HepG2 (cell line): ENCODE data around the gene KIF7. TPM values are rescaled to one million over a fixed set of nuclear protein-coding genes. Genes with fewer than 3 reads are reported as not detected.

Experiments
- BCL6 ChIP-seq: IDR thresholded peaks from 2 replicates; pipeline ENCODE4 v1.6.1; 2016; ENCODE audit warnings: missing genetic modification reagents, missing compliant biosample characterization
- DNMT3B ChIP-seq: conservative IDR thresholded peaks from 2 replicates; pipeline ENCODE4 v1.6.1; 2016; ENCODE audit warnings: missing biosample characterization, control low read depth
- ERF ChIP-seq: IDR thresholded peaks from 2 replicates; pipeline ENCODE4 v1.6.1; 2018; ENCODE audit warnings: missing biosample characterization, missing genetic modification reagents
- GATAD2A ChIP-seq: IDR thresholded peaks from 2 replicates; pipeline ENCODE4 v1.6.1; 2016
- GZF1 ChIP-seq: sonication (generic); formaldehyde crosslinking; IDR thresholded peaks from 2 replicates; pipeline ENCODE4 v1.5.1; 2020; ENCODE audit warnings: mild to moderate bottlenecking, missing genetic modification reagents
- HDAC2 ChIP-seq: sonication (generic); formaldehyde crosslinking; IDR thresholded peaks from 2 replicates; pipeline ENCODE4 v1.4.0; 2020; ENCODE audit warnings: missing genetic modification reagents
- HNRNPH1 ChIP-seq: fragments of 200-400 bp; formaldehyde crosslinking; optimal IDR thresholded peaks from 2 replicates; pipeline ENCODE3; 2017; ENCODE audit warnings: mild to moderate bottlenecking, low read depth, low read length
- MED13 ChIP-seq: sonication (generic); formaldehyde crosslinking; IDR thresholded peaks from 2 replicates; pipeline ENCODE4 v1.5.0; 2020; ENCODE audit warnings: missing genetic modification reagents
- MTA1 ChIP-seq: sonication (generic); formaldehyde crosslinking; IDR thresholded peaks from 2 replicates; pipeline ENCODE4 v1.4.0; 2020; ENCODE audit warnings: missing genetic modification reagents, mild to moderate bottlenecking, borderline replicate concordance
- POGZ ChIP-seq: sonication (generic); formaldehyde crosslinking; IDR thresholded peaks from 2 replicates; pipeline ENCODE4 v1.4.0; 2020; ENCODE audit warnings: mild to moderate bottlenecking, missing genetic modification reagents
- RXRA ChIP-seq: sonication (generic); formaldehyde crosslinking; IDR thresholded peaks from 2 replicates; pipeline ENCODE4 v1.5.1; 2020; ENCODE audit warnings: missing genetic modification reagents
- SALL1 ChIP-seq: sonication (generic); formaldehyde crosslinking; IDR thresholded peaks from 2 replicates; pipeline ENCODE4 v1.8.0; 2022; ENCODE audit warnings: mild to moderate bottlenecking, missing genetic modification reagents
- TBX2 ChIP-seq: sonication (generic); formaldehyde crosslinking; IDR thresholded peaks from 2 replicates; pipeline ENCODE4 v1.5.0; 2020; ENCODE audit warnings: missing genetic modification reagents, mild to moderate bottlenecking, borderline replicate concordance
- YY1 ChIP-seq: IDR thresholded peaks from 2 replicates; pipeline ENCODE4 v1.6.1; 2011; ENCODE audit warnings: low read length, low read depth, moderate library complexity, mild to moderate bottlenecking; ENCODE audit not compliant: insufficient read depth, insufficient replicate concordance
- ZFP1 ChIP-seq: IDR thresholded peaks from 2 replicates; pipeline ENCODE4 v1.6.1; 2016
- ZNF225 ChIP-seq: sonication (generic); formaldehyde crosslinking; IDR thresholded peaks from 2 replicates; pipeline ENCODE4 v1.4.0; 2020; ENCODE audit warnings: mild to moderate bottlenecking, missing genetic modification reagents
- ZNF264 ChIP-seq: sonication (generic); formaldehyde crosslinking; IDR thresholded peaks from 2 replicates; pipeline ENCODE4 v1.4.0; 2020; ENCODE audit warnings: missing genetic modification reagents
- polyA plus RNA-seq, 8 experiments: library from polyadenylated mRNA; depleted of rRNA in 3 of 8; stranded (reverse) in 7 of 8; unstranded in 1 of 8; fragments of >200 nt; fragmentation: Illumina TruSeq in 4 of 8; extraction: Trizol in 4 of 8; gene quantifications; 2 replicates each; pipeline versions ENCODE4 v1.2.1 to v1.2.3, GENCODE V29; 2011 to 2016; ENCODE audit warnings: low read depth in 4 of 8, missing spikeins in 1 of 8, mixed read lengths in 1 of 8; ENCODE audit not compliant: insufficient read depth in 1 of 8
- total RNA-seq, 5 experiments: library from RNA; depleted of rRNA; stranded (reverse); fragments of >200 nt; fragmentation: Illumina TruSeq; extraction: Trizol; gene quantifications; 2 replicates each; pipeline ENCODE4 v1.2.3, GENCODE V29; 2016; ENCODE audit warnings: low read depth in 1 of 5
- TF ChIP-seq, protein P1 (sequence below): sonication (generic); formaldehyde crosslinking; conservative IDR thresholded peaks from 2 replicates; pipeline ENCODE4 v1.4.0; 2020; ENCODE audit warnings: missing genetic modification reagents
- TF ChIP-seq, protein P2 (sequence below): sonication (generic); formaldehyde crosslinking; conservative IDR thresholded peaks from 2 replicates; pipeline ENCODE4 v1.8.0; 2022; ENCODE audit warnings: mild to moderate bottlenecking, moderate library complexity, missing genetic modification reagents

KIF7 gene
- total and polyA plus RNA-seq, 2 of the 13 experiments (the other 11 are each of a cell fraction or from before 2014, with no cell fraction given) = 1.5 to 6.2 TPM

DNA sequence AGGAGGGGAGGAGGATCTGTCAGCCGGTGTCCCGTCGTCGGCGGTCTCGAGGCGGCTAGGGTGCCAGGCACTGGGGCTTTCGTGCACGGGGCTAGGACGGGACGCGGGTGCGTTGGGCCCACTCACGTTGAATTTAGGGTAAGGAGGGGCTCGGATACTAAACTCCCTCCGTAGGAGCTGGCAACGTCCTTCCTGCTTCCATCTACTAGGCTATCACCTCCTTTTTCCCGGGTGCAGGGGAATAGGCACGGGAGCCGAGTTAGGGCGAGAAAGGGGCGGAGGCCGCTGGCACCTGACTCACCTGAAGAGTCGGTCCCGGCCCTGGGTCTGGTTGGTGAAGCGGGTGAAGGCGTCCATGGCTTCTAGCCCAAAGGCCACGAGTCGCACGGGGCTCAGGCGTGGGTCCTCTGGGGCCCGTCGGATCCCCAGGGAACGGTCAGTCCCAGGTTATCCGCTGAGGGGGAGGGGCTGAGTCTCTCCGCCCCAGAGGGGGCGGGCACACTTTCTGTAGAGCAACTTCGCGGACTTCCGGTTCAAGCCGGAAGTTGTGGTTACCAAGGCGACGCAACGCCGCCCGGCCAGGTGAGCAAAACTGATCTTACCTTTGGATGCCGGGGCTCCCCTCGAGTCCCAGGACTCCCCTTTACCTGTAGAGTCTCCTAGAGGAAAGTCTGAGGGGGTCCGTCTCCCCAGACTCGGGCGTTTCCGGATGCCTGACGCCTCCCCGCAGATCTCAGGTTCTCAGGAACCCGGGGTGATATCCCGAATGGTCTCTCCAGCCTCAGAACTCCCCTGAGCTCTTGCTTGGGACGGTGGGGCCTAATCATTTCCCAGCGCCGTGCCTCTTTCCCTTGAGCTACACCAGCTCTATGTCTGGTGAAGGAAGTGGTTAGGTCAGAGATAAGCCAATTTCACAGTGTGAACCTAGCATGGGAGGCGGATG, 35.3 kb upstream of the KIF7 start, which contains the start of the genes PEX11A and WDR93 (continued):
- TF ChIP-seq MTA1 (CRISPR knock-in tag) = no peak
- TF ChIP-seq TBX2 (CRISPR knock-in tag) = peak; percentile 74
- TF ChIP-seq POGZ (CRISPR knock-in tag) = peak; percentile 32; the same call in 1 of the 2 replicates
- peak; percentile 71; the same call in 1 of the 2 replicates for TF ChIP-seq ERF (CRISPR knock-in tag)
- TF ChIP-seq RXRA (CRISPR knock-in tag) = peak; percentile 65; the same call in 1 of the 2 replicates
- TF ChIP-seq ZNF225 = 0 out of 2 replicates have a peak, but pooled peaks have one; percentile 23
- peak; percentile 34 for TF ChIP-seq GATAD2A (CRISPR knock-in tag)
- no peak for TF ChIP-seq ZFP1 (CRISPR knock-in tag)
- 0 out of 2 replicates have a peak, but pooled peaks have one; percentile 69 for TF ChIP-seq DNMT3B (CRISPR knock-in tag)
- no peak for TF ChIP-seq MED13 (CRISPR knock-in tag)
- TF ChIP-seq BCL6 (CRISPR knock-in tag) = 0 out of 2 replicates have a peak, but pooled peaks have one; percentile 20
- peak; percentile 81 for TF ChIP-seq SALL1 (CRISPR knock-in tag)
- TF ChIP-seq, protein P1, sequence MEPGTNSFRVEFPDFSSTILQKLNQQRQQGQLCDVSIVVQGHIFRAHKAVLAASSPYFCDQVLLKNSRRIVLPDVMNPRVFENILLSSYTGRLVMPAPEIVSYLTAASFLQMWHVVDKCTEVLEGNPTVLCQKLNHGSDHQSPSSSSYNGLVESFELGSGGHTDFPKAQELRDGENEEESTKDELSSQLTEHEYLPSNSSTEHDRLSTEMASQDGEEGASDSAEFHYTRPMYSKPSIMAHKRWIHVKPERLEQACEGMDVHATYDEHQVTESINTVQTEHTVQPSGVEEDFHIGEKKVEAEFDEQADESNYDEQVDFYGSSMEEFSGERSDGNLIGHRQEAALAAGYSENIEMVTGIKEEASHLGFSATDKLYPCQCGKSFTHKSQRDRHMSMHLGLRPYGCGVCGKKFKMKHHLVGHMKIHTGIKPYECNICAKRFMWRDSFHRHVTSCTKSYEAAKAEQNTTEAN (CRISPR knock-in tag) = no peak
- TF ChIP-seq HNRNPH1 = no peak
- TF ChIP-seq, protein P2, sequence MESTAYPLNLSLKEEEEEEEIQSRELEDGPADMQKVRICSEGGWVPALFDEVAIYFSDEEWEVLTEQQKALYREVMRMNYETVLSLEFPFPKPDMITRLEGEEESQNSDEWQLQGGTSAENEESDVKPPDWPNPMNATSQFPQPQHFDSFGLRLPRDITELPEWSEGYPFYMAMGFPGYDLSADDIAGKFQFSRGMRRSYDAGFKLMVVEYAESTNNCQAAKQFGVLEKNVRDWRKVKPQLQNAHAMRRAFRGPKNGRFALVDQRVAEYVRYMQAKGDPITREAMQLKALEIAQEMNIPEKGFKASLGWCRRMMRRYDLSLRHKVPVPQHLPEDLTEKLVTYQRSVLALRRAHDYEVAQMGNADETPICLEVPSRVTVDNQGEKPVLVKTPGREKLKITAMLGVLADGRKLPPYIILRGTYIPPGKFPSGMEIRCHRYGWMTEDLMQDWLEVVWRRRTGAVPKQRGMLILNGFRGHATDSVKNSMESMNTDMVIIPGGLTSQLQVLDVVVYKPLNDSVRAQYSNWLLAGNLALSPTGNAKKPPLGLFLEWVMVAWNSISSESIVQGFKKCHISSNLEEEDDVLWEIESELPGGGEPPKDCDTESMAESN (CRISPR knock-in tag) = peak; percentile 52; the same call in 1 of the 2 replicates
- no peak for TF ChIP-seq YY1
- 0 out of 2 replicates have a peak, but pooled peaks have one; percentile 42 for TF ChIP-seq GZF1 (CRISPR knock-in tag)
- TF ChIP-seq ZNF264 (CRISPR knock-in tag) = no peak
- peak; percentile 62 for TF ChIP-seq HDAC2 (CRISPR knock-in tag)
